GM18519 (cell line): ENCODE data around the gene PAPLN.
"Not testable (repeated sequence)": the region's sequence is repeated elsewhere in the genome, so short reads cannot be mapped to it uniquely, and the experiment has no call there.

Source experiments
- ATAC-seq: cut with Tn5 transposase; IDR thresholded peaks from one replicate; pipeline ENCODE4 v1.9.1; 2021; ENCODE audit warnings: mild to moderate bottlenecking, moderate library complexity; ENCODE audit not compliant: unreplicated experiment, low FRiP score

Gene PAPLN

GRCh38 chr14:73237219-73237785 lies at the start of gene PAPLN:
PAPLN (plus strand) TSS chr14:73237506; CDS start chr14:73239779, 2,273 bp downstream.
- ATAC-seq = no peak

GRCh38 chr14:73188501-73188911 lies 48.8 kb upstream of the PAPLN start:
- ATAC-seq = no peak

- ATAC-seq = no peak
Measured at GRCh38 chr14:73189651-73190050, 47.7 kb upstream of the PAPLN start.

GRCh38 chr14:73191441-73191840 lies 45.9 kb upstream of the PAPLN start:
- ATAC-seq = no peak

- ATAC-seq = not testable (repeated sequence)
Measured at GRCh38 chr14:73194306-73194705, 43.0 kb upstream of the PAPLN start.

GRCh38 chr14:73198253-73198652 lies 39.1 kb upstream of the PAPLN start:
- no peak for ATAC-seq

- no peak for ATAC-seq
Measured at GRCh38 chr14:73203527-73203926, 33.8 kb upstream of the PAPLN start.

- ATAC-seq = no peak
Measured at GRCh38 chr14:73207615-73208014, 29.7 kb upstream of the PAPLN start.

- no peak for ATAC-seq
Measured at GRCh38 chr14:73208390-73208789, 28.9 kb upstream of the PAPLN start.

- no peak for ATAC-seq
Measured at GRCh38 chr14:73208846-73209245, 28.5 kb upstream of the PAPLN start.

GRCh38 chr14:73209953-73210352 lies 27.4 kb upstream of the PAPLN start:
- no peak for ATAC-seq

- ATAC-seq = no peak
Measured at GRCh38 chr14:73211251-73212040, 25.9 kb upstream of the PAPLN start.

- no peak for ATAC-seq
Measured at GRCh38 chr14:73216030-73216429, 21.3 kb upstream of the PAPLN start.

GRCh38 chr14:73217411-73217810 lies 19.9 kb upstream of the PAPLN start:
- ATAC-seq = no peak

GRCh38 chr14:73220061-73220460 lies 17.2 kb upstream of the PAPLN start:
- ATAC-seq = no peak

GRCh38 chr14:73220634-73221033 lies 16.7 kb upstream of the PAPLN start:
- ATAC-seq = no peak

GRCh38 chr14:73221945-73222344 lies 15.4 kb upstream of the PAPLN start:
- no peak for ATAC-seq

GRCh38 chr14:73223049-73223448 lies 14.3 kb upstream of the PAPLN start:
- ATAC-seq = no peak

GRCh38 chr14:73225496-73225895 lies 11.8 kb upstream of the PAPLN start:
- ATAC-seq = no peak

- no peak for ATAC-seq
Measured at GRCh38 chr14:73227812-73228781, 9.2 kb upstream of the PAPLN start.

GRCh38 chr14:73230051-73230450 lies 7.3 kb upstream of the PAPLN start:
- ATAC-seq = no peak
